ENCODE measurements around the gene ITGA6.

The ITGA6 gene

DNA sequence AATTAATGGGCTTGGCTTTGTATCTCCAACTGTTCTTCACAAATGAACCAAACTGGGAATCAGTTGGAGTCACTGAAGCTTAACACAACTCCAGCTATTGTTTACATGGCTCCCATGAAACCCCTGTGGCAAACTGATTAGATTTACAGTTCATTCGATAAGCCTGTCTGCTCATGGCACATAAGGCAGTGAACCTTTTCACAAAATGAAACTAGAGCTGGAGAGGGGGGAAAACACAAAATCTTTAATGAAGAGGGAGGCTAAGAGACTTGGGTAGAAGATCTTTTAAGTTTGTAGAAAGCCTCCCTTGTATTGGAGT lies 11.6 kb upstream of the ITGA6 start:
- DNase-seq, result no peak

DNA sequence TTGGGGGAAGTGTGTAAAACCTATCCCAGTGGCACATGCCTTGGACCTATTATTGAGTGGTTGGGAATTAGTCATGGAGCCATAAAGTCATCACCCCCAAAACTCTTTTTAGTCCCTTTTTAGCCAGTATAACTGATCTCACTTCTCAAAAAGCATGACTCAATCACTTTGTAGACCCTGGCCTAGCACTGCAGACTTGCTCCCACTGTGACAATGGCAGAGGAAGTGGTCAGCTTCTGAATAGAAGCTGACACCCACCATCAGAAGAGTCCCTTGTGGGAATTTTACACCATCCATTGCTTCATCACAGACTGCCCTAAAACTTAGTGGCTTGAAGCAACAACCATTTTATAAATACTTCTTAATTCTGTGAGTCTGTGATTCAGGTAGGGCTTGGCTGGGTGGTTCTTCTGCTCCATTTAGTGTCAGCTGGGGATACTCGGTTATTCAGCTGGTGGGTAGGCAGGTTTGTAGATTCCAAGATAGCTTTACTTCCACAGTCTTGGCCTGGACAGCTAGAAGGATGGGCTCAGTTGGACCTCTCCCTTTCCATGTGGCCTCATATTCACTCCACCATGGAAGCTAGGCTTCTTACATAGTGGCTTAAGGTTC lies 10.8 kb upstream of the ITGA6 start:
- no peak for DNase-seq

DNA sequence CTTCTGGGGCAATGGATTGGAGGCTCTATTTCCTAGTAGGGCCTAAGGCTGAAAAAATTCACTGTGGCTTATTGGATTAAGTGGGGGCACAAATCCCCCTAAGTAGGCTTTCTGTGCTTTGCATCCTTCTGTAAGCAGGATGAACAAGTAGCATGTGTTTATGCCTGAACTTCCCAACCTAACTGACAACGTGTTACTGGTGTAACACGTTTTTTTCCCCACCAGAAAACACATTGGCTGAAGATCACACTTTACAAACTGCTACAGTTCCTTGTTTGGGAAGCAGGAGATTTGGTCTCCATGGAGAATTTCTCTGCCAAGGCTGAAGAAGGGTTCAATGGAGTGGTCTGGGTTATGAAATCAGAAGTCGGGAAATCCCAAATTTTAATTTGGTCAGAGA lies 7.2 kb upstream of the ITGA6 start:
- DNase-seq, result no peak

DNA sequence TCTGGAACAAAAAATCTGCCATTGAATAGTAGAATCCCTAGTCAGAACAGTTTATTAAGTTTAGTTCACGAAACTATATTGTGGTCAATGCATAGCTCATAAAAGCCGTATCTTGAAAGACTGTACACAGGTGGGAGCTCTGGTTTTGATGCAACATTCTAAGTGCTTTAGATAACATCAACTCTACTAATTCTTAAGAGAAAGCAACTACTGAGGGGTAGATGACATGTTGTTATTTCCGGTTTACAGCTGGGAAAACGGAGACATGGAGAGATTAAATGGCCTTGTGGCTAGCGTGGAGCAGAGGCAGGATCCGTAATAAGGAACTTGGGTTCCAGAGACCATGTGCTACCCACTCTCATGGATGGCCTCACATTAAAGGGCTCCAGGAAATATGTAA lies 4.2 kb upstream of the ITGA6 start:
- DNase-seq, result no peak

DNA sequence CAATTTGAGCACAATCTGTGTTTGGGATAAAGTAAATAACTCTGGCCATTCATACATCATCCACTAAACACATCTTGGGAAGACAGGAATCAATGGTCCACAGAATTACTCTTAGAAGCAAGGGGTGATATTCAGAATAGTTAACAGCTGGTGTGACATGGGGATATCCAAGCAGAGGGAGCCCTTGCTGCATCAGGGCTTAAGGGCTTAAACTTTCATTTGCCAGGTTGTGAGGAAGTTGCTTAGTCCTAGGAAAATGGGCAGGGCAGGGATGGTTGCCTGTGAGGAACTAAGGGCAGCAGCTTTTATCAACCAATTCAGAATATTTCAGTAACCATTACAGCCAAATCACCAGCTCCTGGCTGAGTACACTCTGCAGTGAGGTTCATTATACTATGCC lies 2.0 kb upstream of the ITGA6 start:
- no peak for DNase-seq

DNA sequence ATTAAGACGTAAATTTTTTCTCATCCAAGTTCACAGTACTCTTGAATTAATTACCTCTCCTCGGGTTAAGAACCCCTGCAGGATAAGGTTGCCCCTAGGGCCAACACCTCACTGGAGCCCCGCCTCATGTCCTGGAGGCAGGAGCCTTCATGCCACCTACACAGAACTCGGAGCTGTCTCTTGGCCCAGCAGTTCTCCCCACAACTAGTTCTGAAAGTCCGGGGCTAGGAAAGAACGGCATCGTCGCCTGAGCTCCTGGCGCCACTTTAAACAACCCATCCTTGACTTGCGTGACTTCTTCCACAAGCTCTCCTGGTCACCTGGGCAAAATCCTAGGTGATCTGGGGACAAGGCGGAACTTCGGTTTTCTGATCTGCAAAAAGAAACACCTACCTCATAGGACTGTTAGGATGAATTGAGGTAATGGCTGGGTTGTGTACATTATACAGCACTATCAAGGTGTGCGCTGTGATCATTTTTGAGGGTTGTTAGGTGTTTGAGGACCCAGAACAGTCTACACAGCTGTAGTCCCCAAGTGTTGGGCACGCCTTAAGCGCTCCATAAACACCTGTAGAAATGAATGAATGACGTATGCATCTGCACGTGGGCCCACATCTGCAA lies 641 bp upstream of the ITGA6 start:
- DNase-seq, result no peak

DNA sequence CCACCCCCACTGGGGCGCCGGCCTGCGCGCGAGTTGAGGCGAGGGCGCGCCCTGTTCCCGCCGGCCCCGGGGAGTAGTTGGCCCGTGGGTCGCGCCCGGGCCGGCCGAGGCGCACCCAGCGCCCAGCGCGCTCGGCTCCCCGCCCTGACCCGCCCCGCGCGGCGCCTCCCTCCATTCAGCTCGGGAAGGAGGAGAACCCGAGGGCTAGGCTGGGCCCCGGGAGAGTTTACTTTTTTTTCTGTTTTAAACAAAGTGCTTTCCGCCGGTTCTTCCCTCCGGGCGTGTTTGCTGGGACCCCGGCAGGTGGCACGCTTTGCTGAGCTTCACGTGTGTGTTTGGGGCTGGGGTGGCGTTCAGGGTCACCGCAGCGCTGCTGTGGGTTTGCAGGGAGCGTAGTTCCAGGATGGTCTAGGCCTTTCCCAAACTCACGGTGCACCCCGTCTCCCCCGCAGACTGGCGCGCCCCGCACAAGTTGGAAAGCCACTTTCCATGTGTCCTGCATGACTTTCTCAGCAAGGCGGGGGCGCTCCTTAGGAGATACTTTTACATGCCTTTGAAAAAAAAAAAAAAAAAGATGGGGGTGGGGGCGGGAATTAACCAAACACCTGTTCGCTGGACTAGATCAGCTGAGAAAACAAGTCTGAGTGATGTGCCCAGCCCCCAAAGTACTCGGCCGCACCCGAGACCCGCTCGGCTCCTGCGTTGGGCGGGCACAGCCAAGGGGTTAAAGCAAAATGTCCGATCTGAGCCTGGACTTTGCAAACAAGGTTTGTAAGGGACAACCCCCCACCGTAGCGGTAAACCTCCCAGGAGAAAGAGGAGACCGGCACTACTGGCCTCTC lies 825 bp downstream of the ITGA6 start:
- peak in 17 of 51 donors; percentile 13 to 54 (median 36) for DNase-seq

DNA sequence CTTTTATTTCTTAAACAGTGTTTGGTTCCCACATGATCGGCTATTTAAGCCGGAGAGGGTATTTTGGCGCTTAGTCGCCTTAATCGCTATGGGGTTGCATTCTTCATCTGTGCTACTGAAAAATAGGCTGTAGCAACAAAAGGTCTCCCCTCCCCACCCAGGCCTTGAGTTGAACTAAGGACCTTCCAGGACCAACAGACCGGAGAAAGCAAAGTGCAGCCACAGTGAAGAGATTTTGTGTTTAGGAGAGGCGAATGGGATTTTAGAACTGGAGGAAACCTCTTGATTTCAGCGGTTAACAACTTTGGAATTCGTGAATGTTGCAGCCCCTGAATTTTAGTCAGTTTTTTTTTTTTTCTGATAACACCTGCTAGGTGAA lies 1.4 kb downstream of the ITGA6 start:
- peak in 1 of 51 donors; percentile 23 for DNase-seq

DNA sequence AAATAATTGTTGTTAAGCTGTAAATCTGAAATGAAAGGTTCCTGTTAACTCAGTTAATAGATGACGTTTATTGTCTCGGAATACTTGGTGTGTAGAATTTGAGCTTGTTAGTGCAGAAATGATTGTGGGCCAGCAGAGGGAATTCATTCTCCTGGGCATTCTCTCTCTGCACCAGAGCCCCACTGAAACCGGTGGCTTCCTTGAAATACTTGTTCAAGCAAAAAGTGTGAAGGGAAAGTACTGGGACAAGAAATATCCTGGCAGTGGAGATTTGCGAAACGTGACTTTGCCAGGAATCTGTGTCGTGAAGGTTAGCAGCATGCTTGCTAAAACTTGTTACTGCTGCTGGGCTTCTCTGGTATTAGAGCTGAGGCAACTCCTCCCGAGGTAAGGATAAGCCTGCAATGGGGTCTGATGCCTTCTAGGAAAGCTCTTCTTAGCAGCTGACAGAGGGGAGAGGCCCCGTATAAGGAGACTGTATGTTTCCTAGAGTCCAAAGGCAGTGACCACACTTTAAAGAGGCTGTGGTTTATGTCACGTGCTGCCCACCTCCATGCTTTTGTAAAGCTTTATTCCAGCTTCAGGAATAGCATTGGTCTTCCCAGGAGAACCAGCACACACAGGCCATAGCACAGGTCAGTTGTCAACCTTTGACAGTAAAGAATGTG lies 2.0 kb downstream of the ITGA6 start:
- peak in 1 of 51 donors; percentile 26 for DNase-seq

DNA sequence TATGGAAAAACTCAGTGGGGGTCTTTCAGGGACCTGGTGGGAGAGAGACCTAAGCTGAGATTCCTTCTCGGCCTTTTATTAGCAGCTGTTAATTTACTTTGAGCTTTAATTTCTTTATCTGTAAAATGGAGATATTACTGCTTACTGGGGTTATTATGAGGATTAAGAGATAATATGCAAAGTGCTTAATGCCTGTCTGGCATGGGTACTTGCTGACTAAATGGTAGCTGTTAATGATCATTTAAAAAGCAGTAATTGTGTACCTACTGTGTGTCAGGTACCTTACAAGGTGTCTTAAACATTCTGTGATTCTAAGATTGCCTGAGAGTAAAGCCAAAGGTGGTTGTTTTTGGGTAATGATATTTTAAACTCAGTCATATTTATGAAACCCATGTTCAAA lies 2.6 kb downstream of the ITGA6 start:
- no peak for DNase-seq

DNA sequence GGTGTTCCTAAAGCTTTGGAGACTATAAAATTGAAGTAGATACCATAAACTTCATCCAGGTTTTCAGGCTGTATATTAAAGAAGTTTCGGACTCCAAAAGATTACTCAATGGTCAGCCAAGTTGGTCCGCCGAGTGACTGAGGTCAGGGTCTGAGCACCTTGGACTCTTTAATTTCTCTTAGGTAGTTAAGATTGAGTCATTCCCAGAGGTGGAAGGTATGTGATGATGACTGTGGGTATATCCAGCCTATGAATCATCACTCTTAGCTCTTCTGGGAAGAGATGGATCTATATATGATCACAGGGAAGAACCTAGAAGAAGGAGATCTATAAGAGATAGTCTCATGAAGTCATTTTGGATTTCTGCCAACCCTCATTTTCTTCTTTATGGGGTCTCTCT lies 3.3 kb downstream of the ITGA6 start:
- no peak for DNase-seq

DNA sequence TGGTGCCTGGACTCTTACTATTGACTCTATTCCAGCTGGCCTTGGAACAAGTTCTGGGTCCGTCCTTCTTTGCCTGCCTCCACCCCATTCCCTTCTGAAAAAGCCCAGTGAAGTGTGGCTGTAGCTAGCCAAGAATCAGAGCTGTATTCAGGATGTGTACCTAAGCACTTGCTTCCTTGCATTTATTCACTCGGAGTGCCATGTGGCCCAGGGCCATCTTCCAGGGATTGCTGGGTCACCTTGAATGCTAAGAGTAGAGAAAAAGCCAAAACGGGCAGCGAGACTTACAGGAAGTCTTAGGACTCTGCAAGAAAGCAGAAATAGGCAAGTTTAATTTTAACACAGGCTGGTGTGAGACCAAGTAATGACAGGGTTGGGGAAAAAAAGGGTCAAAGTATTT lies 4.1 kb downstream of the ITGA6 start:
- DNase-seq, result peak in 29 of 51 donors; percentile 2 to 72 (median 30)

DNA sequence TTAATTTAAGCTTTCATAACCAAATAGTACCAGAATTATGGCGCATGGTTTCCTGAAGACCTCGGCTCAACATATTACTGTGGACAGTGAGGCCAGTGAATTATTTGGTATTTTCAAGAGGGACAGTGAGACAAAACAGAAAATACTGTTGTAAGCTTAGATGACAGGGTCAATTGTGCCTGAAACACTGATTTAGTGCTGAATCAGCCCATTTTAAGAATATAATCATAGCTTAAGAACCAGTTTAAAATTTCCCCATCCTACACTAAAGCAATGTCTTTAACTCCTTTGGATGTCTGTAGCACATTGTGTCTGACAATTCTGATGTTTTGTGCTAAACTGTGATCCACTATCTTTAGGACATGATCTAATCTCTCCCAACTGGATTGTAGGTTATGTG lies 4.6 kb downstream of the ITGA6 start:
- DNase-seq, result no peak

DNA sequence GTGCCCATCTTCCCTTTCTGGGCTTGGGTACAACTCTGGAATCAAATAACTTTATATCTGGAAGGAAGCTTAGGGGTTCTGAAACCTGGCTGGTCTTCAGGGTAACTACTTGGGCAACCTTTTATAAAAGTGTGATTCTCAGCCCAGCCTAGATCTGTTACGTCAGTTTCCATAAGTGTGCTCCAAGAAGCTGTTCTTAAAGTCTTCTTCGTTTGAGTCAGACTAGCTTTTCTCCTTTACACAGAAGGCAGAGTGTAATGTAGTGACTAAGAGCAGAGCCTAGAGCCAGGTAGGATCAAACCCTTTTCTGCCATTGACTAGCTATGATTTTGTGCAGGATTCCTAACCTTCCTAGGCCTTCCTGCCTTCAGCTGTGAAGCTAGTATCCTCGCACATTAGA lies 5.8 kb downstream of the ITGA6 start:
- DNase-seq, result no peak

DNA sequence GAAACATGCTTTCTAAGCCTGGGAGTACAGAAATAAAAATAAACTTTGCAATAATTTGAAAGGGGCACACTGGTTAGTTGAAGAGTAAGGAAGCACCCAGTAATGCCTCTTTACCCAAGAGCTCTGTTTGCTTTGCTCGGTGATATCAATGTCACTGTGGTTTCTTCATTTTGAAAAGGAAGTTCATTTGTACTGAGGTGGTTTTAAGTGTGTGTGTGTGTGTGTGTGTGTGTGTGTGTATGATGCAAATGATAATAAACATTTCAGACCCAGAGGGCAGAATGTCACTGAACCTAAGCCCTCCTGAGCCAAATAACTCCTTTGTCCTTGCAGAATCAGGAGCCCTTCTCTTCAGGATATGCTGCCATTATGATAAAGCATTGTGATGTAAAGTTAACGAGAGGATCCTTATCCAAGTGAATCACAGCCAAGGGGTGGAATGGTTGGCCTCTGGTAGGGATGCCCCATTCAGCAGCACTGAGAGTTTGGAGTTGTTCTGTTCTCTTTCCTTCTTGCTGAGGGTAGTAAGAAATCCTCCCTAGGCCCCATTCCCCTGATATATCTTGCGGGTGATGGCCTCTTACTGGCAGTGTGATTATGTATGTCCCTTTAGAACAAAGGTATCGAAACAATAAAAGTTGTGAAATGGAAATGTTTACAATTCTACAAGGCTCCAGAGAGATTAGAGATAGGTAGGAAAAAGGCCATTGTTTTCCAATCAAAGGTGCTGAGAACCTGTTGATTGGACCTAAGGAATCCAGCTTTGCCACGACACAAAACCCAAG lies 7.6 kb downstream of the ITGA6 start:
- DNase-seq, result no peak

DNA sequence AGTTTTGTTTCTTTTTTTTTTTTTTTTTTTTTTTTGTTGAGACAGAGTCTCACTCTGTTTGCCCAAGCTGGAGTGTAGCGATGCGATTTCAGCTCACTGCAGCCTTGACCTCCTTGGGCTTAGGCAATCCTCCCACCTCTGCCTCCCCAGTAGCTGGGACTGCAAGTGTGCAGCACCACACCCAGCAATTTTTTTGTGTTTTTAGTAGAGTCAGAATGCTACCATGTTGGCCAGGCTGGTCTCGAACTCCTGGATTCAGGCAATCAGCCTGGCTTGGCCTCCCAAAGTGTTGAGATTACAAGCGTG lies 8.2 kb downstream of the ITGA6 start:
- DNase-seq, result no peak

DNA sequence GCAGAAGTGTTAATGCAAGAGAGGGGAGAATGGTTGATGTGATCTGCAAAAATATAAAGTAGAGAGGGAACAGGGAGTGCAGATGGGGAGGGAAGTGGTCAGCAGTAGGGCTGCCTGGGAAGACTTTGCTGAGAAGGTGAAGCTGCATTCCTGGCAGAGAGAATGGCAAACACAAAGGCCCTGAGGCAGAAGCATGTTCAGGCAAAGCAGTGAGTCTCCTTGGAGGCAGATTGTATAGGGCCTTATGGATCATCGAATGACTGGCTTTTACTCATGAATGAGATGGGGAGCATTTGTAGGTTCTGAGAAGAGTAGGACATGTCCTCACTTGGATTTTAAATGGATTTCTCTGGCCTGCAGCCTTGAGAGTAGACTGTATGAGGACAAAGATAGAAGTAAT lies 9.5 kb downstream of the ITGA6 start:
- DNase-seq, result no peak

DNA sequence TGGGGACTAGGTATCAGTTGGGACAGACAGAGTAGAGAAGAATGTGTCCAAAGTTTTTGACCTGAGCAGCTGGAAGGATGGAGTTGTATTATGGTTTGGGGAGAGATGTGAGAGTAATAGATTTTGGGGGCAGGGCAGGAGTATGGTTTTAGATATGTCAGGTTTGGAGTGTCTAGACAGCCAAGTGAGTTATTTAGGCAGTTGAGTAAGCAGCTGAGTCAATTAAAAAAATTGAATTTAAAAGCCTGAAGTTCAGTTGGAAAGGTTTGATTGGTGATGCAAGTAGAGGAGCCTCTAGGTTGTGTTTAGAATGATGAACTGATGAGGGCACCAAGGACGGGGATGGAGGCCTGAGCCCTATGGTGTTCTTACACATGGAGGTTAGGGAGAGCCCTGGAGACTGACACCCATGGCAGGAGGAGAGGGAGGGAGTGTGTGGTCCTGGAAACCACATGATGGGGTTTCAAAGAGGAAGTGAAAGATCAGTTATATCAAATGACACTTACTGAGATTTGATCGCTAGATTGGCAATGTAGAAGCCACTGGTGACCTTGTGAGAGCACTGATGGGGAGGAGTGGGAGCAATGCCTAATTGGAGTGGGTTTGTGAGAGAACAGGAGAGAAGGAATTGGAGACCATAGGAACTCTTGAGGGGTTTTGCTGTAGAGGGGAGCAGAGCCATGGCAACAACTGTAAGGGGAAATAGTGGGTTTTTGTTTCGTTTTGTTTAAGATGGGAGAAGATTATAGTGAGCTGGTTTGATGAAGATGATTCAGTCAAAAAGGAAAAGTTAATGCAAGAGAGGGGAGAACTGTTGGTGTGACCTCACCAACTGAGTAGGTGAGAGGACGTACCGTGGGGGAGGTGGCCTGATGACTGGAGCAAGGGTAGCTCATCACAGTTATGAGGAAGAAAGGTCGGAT lies 10.3 kb downstream of the ITGA6 start:
- no peak for DNase-seq

DNA sequence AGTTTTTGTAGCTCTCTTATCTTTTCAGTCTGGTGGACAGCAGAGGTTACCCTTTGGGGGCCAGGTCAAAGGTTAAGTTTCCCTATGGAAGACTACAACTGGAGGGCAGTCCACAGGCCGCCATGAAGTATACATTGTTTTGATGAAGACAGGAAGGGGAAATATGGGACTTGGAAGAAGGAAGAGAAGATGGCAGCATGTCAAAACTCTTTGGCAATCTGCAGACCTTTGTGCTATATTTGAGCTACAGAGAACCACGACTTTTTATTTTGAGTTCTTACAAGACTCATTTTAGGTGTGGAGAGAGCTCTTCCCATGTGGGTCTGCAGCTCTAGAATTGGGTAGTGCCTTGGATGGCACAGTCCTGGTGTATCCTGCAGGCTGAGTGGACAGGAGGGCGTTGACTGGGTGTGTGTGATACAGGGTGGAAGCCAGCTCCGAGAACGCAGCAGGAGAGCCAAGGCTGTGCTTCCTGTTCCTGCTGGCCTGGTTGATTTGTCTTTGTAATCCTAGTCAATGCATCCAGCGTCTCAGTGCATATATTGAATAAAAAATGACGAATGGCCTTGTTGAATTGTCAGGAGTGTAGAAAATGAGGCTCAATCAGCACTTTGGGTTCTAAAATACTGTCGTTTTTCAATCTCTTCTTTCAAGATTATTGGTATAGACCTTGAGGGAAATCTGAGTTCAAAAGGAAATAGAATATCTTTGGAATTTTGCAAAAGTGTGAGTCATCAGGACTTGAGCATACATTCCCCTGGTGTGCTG lies 11.5 kb downstream of the ITGA6 start:
- no peak for DNase-seq

DNA sequence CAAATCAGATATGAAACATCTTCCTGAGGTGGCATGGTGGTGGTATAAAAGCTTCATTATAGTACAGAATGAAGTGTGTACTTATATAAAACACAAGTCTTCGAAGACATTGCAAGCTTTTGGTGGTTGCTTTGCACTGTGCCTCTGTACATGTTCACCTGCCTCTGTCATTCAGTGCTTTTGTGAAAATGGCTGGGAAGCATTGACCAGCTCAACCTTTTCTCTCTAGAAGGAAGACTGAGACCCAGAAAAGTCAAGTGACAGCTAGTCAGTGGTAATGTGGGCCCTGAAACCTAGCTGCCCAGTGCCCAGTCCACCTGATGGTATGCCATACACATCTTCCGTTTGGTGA lies 12.1 kb downstream of the ITGA6 start:
- no peak for DNase-seq
